Hepatocyte (in vitro differentiated cells): Measurements from ENCODE around the gene IL15RA. TPM values are rescaled to one million over a fixed set of nuclear protein-coding genes. Genes with fewer than 3 reads are reported as not detected.

Experiments used
- DNase-seq: peaks from one replicate; pipeline ENCODE4 v3.0.0-alpha.2; 2016; ENCODE audit warnings: low spot score
- H2AFZ ChIP-seq: fragments of 200-600 bp; sonication (generic); 2 replicates; pipeline ENCODE4 v1.6.0; 2016; ENCODE audit warnings: antibody characterized with exemption, mild to moderate bottlenecking
- H3K27ac ChIP-seq: fragments of 200-600 bp; sonication (generic); 2 replicates; pipeline ENCODE4 v1.5.1; 2016; ENCODE audit warnings: mild to moderate bottlenecking
- H3K27me3 ChIP-seq: fragments of 200-600 bp; sonication (generic); 2 replicates; pipeline ENCODE4 v1.6.1; 2016
- H3K36me3 ChIP-seq: fragments of 200-600 bp; sonication (generic); replicated peaks from 2 replicates; pipeline ENCODE4 v1.5.1; 2016; ENCODE audit warnings: low read depth; ENCODE audit not compliant: insufficient read depth
- H3K4me1 ChIP-seq: fragments of 200-600 bp; sonication (generic); 2 replicates; pipeline ENCODE4 v1.5.1; 2016; ENCODE audit warnings: mild to moderate bottlenecking, moderate library complexity; ENCODE audit not compliant: insufficient read depth
- H3K4me2 ChIP-seq: fragments of 200-600 bp; sonication (generic); 2 replicates; pipeline ENCODE4 v1.6.0; 2016
- H3K4me3 ChIP-seq: fragments of 200-600 bp; sonication (generic); 2 replicates; pipeline ENCODE4 v1.5.1; 2016; ENCODE audit warnings: mild to moderate bottlenecking
- H3K79me2 ChIP-seq: fragments of 200-600 bp; sonication (generic); 2 replicates; pipeline ENCODE4 v1.6.0; 2017; ENCODE audit warnings: mild to moderate bottlenecking
- H3K9me2 ChIP-seq: fragments of 200-600 bp; sonication (generic); replicated peaks from 2 replicates; pipeline ENCODE4 v1.6.0; 2017; ENCODE audit warnings: mild to moderate bottlenecking; ENCODE audit not compliant: insufficient read depth
- H3K9me3 ChIP-seq: fragments of 200-600 bp; sonication (generic); 2 replicates; pipeline ENCODE4 v1.5.1; 2016; ENCODE audit warnings: low read depth, mild to moderate bottlenecking
- H4K20me1 ChIP-seq: fragments of 200-600 bp; sonication (generic); 2 replicates; pipeline ENCODE4 v1.6.0; 2016; ENCODE audit warnings: mild to moderate bottlenecking; ENCODE audit not compliant: insufficient read depth, poor library complexity, severe bottlenecking
- CTCF ChIP-seq: fragments of 200-600 bp; sonication (generic); IDR thresholded peaks from 2 replicates; pipeline ENCODE4 v1.5.1; 2016; ENCODE audit warnings: antibody characterized with exemption, mild to moderate bottlenecking; ENCODE audit not compliant: poor library complexity
- EZH2 ChIP-seq: fragments of 200-600 bp; sonication (generic); IDR thresholded peaks from 2 replicates; pipeline ENCODE4 v1.6.1; 2016; ENCODE audit warnings: antibody characterized with exemption, mild to moderate bottlenecking, borderline replicate concordance
- EZH2phosphoT487 ChIP-seq: fragments of 200-600 bp; sonication (generic); IDR thresholded peaks from one replicate; pipeline ENCODE4 v1.6.1; 2018; ENCODE audit warnings: antibody characterized with exemption, mild to moderate bottlenecking, low read depth, moderate library complexity; ENCODE audit not compliant: unreplicated experiment, severe bottlenecking
- whole genome bisulfite sequencing: methylation state at CpG from one replicate; pipeline ENCODE4 v1.1.6; 2016; ENCODE audit warnings: low lambda C conversion rate; ENCODE audit errors: missing lambda C conversion rate; 5-methylcytosine and 5-hydroxymethylcytosine counted together
- polyA plus RNA-seq: library from polyadenylated mRNA; unstranded; fragments of >200 nt; fragmentation: Nextera tagmentation; extraction: Ambion mirVana; gene quantifications from 2 replicates; pipeline ENCODE4 v1.2.1, GENCODE V29; 2016
- total RNA-seq: library from RNA; depleted of rRNA; stranded (reverse); fragments of >200 nt; gene quantifications from 2 replicates; pipeline ENCODE4 v1.2.3, GENCODE V29; 2014

Gene IL15RA
- total and polyA plus RNA-seq, 2 experiments from 2014 or later: 2.4 to 3.8 TPM

GRCh38 chr10:5956146-5956936, 21.0 kb downstream of the IL15RA start:
- Histone ChIP-seq H3K9me3 (no peaks in the 10 kb centered on the region), H3K4me2 (no peak overlapping the region), H3K27me3 (no peaks in the 10 kb centered on the region), H3K27ac (no peak overlapping the region), H3K4me3 (no peak overlapping the region), H3K79me2 (no peaks in the 10 kb centered on the region), H3K4me1 (no peaks in the 10 kb centered on the region), H4K20me1 (no peaks in the 10 kb centered on the region), H3K9me2 (no peaks in the 10 kb centered on the region), H2AFZ (no peak overlapping the region), H3K36me3 (no peaks in the 10 kb centered on the region)
- no peak for TF ChIP-seq EZH2phosphoT487
- no peak for TF ChIP-seq CTCF
- no peak for TF ChIP-seq EZH2
- DNase-seq: no peak
- WGBS: 86% methylated on average over 17 of the region's 17 CpGs

GRCh38 chr10:5953676-5954075, 23.7 kb downstream of the IL15RA start:
- H2AFZ ChIP-seq: no peak overlapping the region
- H3K9me2 ChIP-seq: no peaks in the 10 kb centered on the region
- H3K9me3 ChIP-seq: no peaks in the 10 kb centered on the region
- H3K4me2 ChIP-seq: no peak overlapping the region
- no peaks in the 10 kb centered on the region for H3K36me3 ChIP-seq
- H3K27ac ChIP-seq: no peak overlapping the region
- H3K27me3 ChIP-seq: no peaks in the 10 kb centered on the region
- H3K4me1 ChIP-seq: no peaks in the 10 kb centered on the region
- no peaks in the 10 kb centered on the region for H3K79me2 ChIP-seq
- no peak for DNase-seq
- 83% methylated on average over 5 of the region's 5 CpGs for WGBS
- H4K20me1 ChIP-seq: no peaks in the 10 kb centered on the region
- TF ChIP-seq EZH2: no peak
- TF ChIP-seq CTCF: no peak
- no peak for TF ChIP-seq EZH2phosphoT487
- H3K4me3 ChIP-seq: no peak overlapping the region

- Histone ChIP-seq H3K27ac (no peak overlapping the region), H3K9me2 (no peaks in the 10 kb centered on the region), H3K9me3 (no peaks in the 10 kb centered on the region), H3K4me2 (no peak overlapping the region), H3K4me3 (no peak overlapping the region), H3K4me1 (no peaks in the 10 kb centered on the region), H4K20me1 (no peaks in the 10 kb centered on the region), H2AFZ (no peak overlapping the region), H3K79me2 (no peaks in the 10 kb centered on the region), H3K27me3 (no peaks in the 10 kb centered on the region), H3K36me3 (no peaks in the 10 kb centered on the region)
- no peak for DNase-seq
- no peak for TF ChIP-seq EZH2
- no peak for TF ChIP-seq EZH2phosphoT487
- no peak for TF ChIP-seq CTCF
- WGBS: 79% methylated on average over 20 of the region's 20 CpGs
Observed at GRCh38 chr10:5952731-5953385, 24.5 kb downstream of the IL15RA start.
